ENCODE data around the gene RMRP. TPM values are rescaled to one million over a fixed set of nuclear protein-coding genes. Genes with fewer than 3 reads are reported as not detected.
A peak's percentile ranks its signal among the peaks of the same experiment; 100 is the strongest.

Gene RMRP
- total RNA-seq, 2 donors from 2014 or later = 17,917 to 26,785 TPM

GRCh38 chr9:35651956-35652828 is 5.6 kb downstream of the RMRP start:
- Histone ChIP-seq H3K27ac (peak overlapping the region; percentile 83), H3K27me3 (no peaks in the 10 kb centered on the region)
- peak; percentile 62 for DNase-seq

GRCh38 chr9:35650341-35651158 is 7.3 kb downstream of the RMRP start, which contains the start of gene SIT1:
Gene SIT1, minus strand, starts transcription at chr9:35650931. Its CDS starts 78 bp downstream, at chr9:35650853.
- Histone ChIP-seq H3K36me3 (no peaks in the 10 kb centered on the region), H3K4me3 (peak within 1 kb of the TSS; percentile 6), H3K27me3 (no peaks in the 10 kb centered on the region), H3K9me3 (no peaks in the 10 kb centered on the region), H3K4me1 (peaks cover 10% of the 10 kb centered on the region), H3K27ac (peak within 1 kb of the TSS; percentile 83), H3K9ac (ENCODE audit: low read depth in 2 of 2, low read length in 2 of 2) (peak within 1 kb of the TSS; percentile 48 to 56)
- TF ChIP-seq CTCF (IDR thresholded peaks at IDR 0.05) = no peak
- intact Hi-C loops (cut with DNase I) = no loop called here
- no peak for DNase-seq

More at GRCh38 chr9:35651956-35652828, 5.6 kb downstream of the RMRP start:
- no peak overlapping the region for H3K4me3 ChIP-seq
- H3K4me1 ChIP-seq = peaks cover 10% of the 10 kb centered on the region
- H3K9ac ChIP-seq (ENCODE audit: low read depth in 2 of 2, low read length in 2 of 2) = no peak overlapping the region
- H3K36me3 ChIP-seq = no peaks in the 10 kb centered on the region
- intact Hi-C loops (cut with DNase I) = no loop called here
- H3K9me3 ChIP-seq = no peaks in the 10 kb centered on the region
- TF ChIP-seq CTCF (IDR thresholded peaks at IDR 0.05) = no peak

GRCh38 chr9:35649431-35650340 is 8.1 kb downstream of the RMRP start:
- H3K9ac ChIP-seq (ENCODE audit: low read depth in 2 of 2, low read length in 2 of 2) = peak overlapping the region; percentile 21 to 56
- no peak for DNase-seq
- intact Hi-C loops (cut with DNase I) = no loop called here
- H3K4me1 ChIP-seq = peaks cover 10% of the 10 kb centered on the region
- TF ChIP-seq CTCF (IDR thresholded peaks at IDR 0.05) = no peak
- peak overlapping the region; percentile 6 for H3K4me3 ChIP-seq
- no peaks in the 10 kb centered on the region for H3K27me3 ChIP-seq
- no peaks in the 10 kb centered on the region for H3K36me3 ChIP-seq
- H3K27ac ChIP-seq = peak overlapping the region; percentile 33
- H3K9me3 ChIP-seq = no peaks in the 10 kb centered on the region

GRCh38 chr9:35646533-35647265 is 11.1 kb downstream of the RMRP start:
- H3K4me1 ChIP-seq = peaks cover 4% of the 10 kb centered on the region
- DNase-seq = peak; percentile 94
- H3K4me3 ChIP-seq = peak overlapping the region; percentile 42
- no peaks in the 10 kb centered on the region for H3K9me3 ChIP-seq
- H3K9ac ChIP-seq (ENCODE audit: low read depth in 2 of 2, low read length in 2 of 2) = peak overlapping the region; percentile 83 to 88
- intact Hi-C loops (cut with DNase I) = no loop called here
- no peaks in the 10 kb centered on the region for H3K27me3 ChIP-seq
- H3K36me3 ChIP-seq = no peaks in the 10 kb centered on the region
- H3K27ac ChIP-seq = peak overlapping the region; percentile 82
- TF ChIP-seq CTCF (IDR thresholded peaks at IDR 0.05) = peak; percentile 83
